Choroid plexus epithelial cell (primary cell): ENCODE measurements around the gene POC1A.

Experiments used
- DNase-seq: peaks from one replicate; pipeline ENCODE4 v3.0.0-alpha.2; 2010; ENCODE audit warnings: low read depth
- H3K4me3 ChIP-seq: 2 replicates; pipeline ENCODE4 v1.5.1; 2011; ENCODE audit warnings: low read depth, mild to moderate bottlenecking, control low read depth, low read length, moderate library complexity
- CTCF ChIP-seq: conservative IDR thresholded peaks from 2 replicates; pipeline ENCODE4 v1.5.1; 2011; ENCODE audit warnings: low read depth, mild to moderate bottlenecking, control low read depth, inconsistent platforms, low read length, moderate library complexity

POC1A gene

GRCh38 chr3:52067526-52067925 is 86.7 kb downstream of the POC1A start:
- no peak for DNase-seq
- no peak overlapping the region for H3K4me3 ChIP-seq
- TF ChIP-seq CTCF: no peak

GRCh38 chr3:52067046-52067445 is 87.2 kb downstream of the POC1A start:
- no peak overlapping the region for H3K4me3 ChIP-seq
- DNase-seq: no peak
- no peak for TF ChIP-seq CTCF

GRCh38 chr3:52065264-52065756 is 88.9 kb downstream of the POC1A start:
- TF ChIP-seq CTCF: no peak
- DNase-seq: no peak
- H3K4me3 ChIP-seq: no peak overlapping the region

GRCh38 chr3:52064561-52064960 is 89.7 kb downstream of the POC1A start:
- no peak for DNase-seq
- TF ChIP-seq CTCF: no peak
- H3K4me3 ChIP-seq: no peak overlapping the region

GRCh38 chr3:52063026-52063723 is 91.0 kb downstream of the POC1A start:
- H3K4me3 ChIP-seq: no peak overlapping the region
- DNase-seq: no peak
- TF ChIP-seq CTCF: peak; percentile 4

GRCh38 chr3:52062505-52062904 is 91.7 kb downstream of the POC1A start:
- TF ChIP-seq CTCF: no peak
- peak; percentile 82 for DNase-seq
- no peak overlapping the region for H3K4me3 ChIP-seq
